Effector CD8-positive, alpha-beta T cell (primary cell): ENCODE results near the gene KPNB1.
"Not testable (repeated sequence)": the region's sequence is repeated elsewhere in the genome, so short reads cannot be mapped to it uniquely, and the experiment has no call there.

Source experiments
- DNase-seq: peaks from one replicate; lab custom pipeline; 2025; lab: John Stamatoyannopoulos, UW

Gene KPNB1

GRCh38 chr17:47676510-47677165 is 26.9 kb downstream of the KPNB1 start:
- no peak for DNase-seq

GRCh38 chr17:47678196-47678595 is 28.5 kb downstream of the KPNB1 start:
- DNase-seq = no peak

GRCh38 chr17:47682138-47682537 is 32.4 kb downstream of the KPNB1 start:
- DNase-seq = no peak

- not testable (repeated sequence) for DNase-seq
Measured at GRCh38 chr17:47682727-47683126, 33.0 kb downstream of the KPNB1 start.

GRCh38 chr17:47684025-47684424 is 34.3 kb downstream of the KPNB1 start:
- no peak for DNase-seq

GRCh38 chr17:47684535-47685193 is 34.9 kb downstream of the KPNB1 start:
- DNase-seq = no peak

- DNase-seq = no peak
Measured at GRCh38 chr17:47685556-47686275, 36.0 kb downstream of the KPNB1 start.

GRCh38 chr17:47686276-47686635 is 36.5 kb downstream of the KPNB1 start:
- no peak for DNase-seq

GRCh38 chr17:47686664-47687327 is 37.1 kb downstream of the KPNB1 start:
- DNase-seq = no peak

- no peak for DNase-seq
Measured at GRCh38 chr17:47687328-47687690, 37.6 kb downstream of the KPNB1 start.

GRCh38 chr17:47687748-47688147 is 38.0 kb downstream of the KPNB1 start:
- DNase-seq = no peak

GRCh38 chr17:47690121-47690520 is 40.4 kb downstream of the KPNB1 start:
- DNase-seq = no peak

GRCh38 chr17:47692137-47692894 is 42.6 kb downstream of the KPNB1 start:
- DNase-seq = no peak

- DNase-seq = no peak
Measured at GRCh38 chr17:47692895-47693730, 43.4 kb downstream of the KPNB1 start.

- no peak for DNase-seq
Measured at GRCh38 chr17:47693731-47694580, 44.2 kb downstream of the KPNB1 start, which contains the start of gene TBKBP1. Gene TBKBP1 (plus strand): TSS chr17:47694161. CDS start chr17:47696113, 1,952 bp downstream.

- DNase-seq = peak; percentile 11
Measured at GRCh38 chr17:47694581-47695428, 45.1 kb downstream of the KPNB1 start.

- DNase-seq = no peak
Measured at GRCh38 chr17:47695429-47696376, 46.0 kb downstream of the KPNB1 start.
